A549 (cell line): ENCODE measurements around the gene PCBP3. TPM values are rescaled to one million over a fixed set of nuclear protein-coding genes. Genes with fewer than 3 reads are reported as not detected.

Experiments
- ATAC-seq, 2 experiments: fragments of 200-7000 bp in 1 of 2; fragments of >200 bp in 1 of 2; cut with Nextera tagmentation in 1 of 2; cut with Tn5 transposase in 1 of 2; 3 replicates each; pipeline versions ENCODE4 v1.8.0 to v1.9.1; 2018 to 2020; ENCODE audit warnings: mild to moderate bottlenecking in 1 of 2, moderate library complexity in 1 of 2
- CTCF ChIA-PET: fragments of 300-600 bp; sonication (Branson Sonifier 250); formaldehyde crosslinking; extraction: SDS; loops from one replicate; lab custom pipeline; 2021; ENCODE audit warnings: antibody characterized with exemption, inconsistent platforms; lab: Yijun Ruan, JAX
- POLR2A ChIA-PET: fragments of 350-600 bp; formaldehyde crosslinking; extraction: SDS; loops from one replicate; lab custom pipeline; 2021; ENCODE audit warnings: antibody characterized with exemption, inconsistent platforms; lab: Yijun Ruan, JAX
- DNase-seq, 2 experiments: peaks; one replicate each; pipeline versions ENCODE4 v3.0.0 to v3.0.0-alpha.2; 2011 to 2016; ENCODE audit warnings: low read depth in 1 of 2, low spot score in 1 of 2
- FAIRE-seq: peaks from 2 replicates; lab custom pipeline; 2011; peaks lifted over from hg19 to GRCh38; lab: Jason Lieb, UNC
- H3K27ac ChIP-seq, 2 experiments: fragments of >200 bp; sonication (Bioruptor Twin); formaldehyde crosslinking; 3 replicates each; pipeline ENCODE4 v1.5.1; 2016 to 2017
- H3K4me1 ChIP-seq: fragments of >200 bp; sonication (Bioruptor Twin); formaldehyde crosslinking; 3 replicates; pipeline ENCODE4 v1.6.1; 2016
- H3K4me2 ChIP-seq: fragments of >200 bp; sonication (Bioruptor Twin); formaldehyde crosslinking; 3 replicates; pipeline ENCODE4 v1.6.1; 2016
- H3K4me3 ChIP-seq: fragments of >200 bp; sonication (Bioruptor Twin); formaldehyde crosslinking; 3 replicates; pipeline ENCODE4 v1.5.1; 2016
- H3K9me3 ChIP-seq: fragments of >200 bp; sonication (Bioruptor Twin); formaldehyde crosslinking; 3 replicates; pipeline ENCODE4 v1.6.1; 2016
- BHLHE40 ChIP-seq: IDR thresholded peaks from 2 replicates; pipeline ENCODE4 v1.6.1; 2012; ENCODE audit warnings: low read depth, low read length, inconsistent platforms
- CBX8 ChIP-seq: fragments of 200-600 bp; sonication (generic); IDR thresholded peaks from 2 replicates; pipeline ENCODE4 v1.6.1; 2016
- CHD4 ChIP-seq: fragments of 200-600 bp; sonication (generic); IDR thresholded peaks from 2 replicates; pipeline ENCODE4 v1.6.1; 2016; ENCODE audit warnings: antibody characterized with exemption, mild to moderate bottlenecking, borderline replicate concordance
- CTCF ChIP-seq: fragments of >200 bp; sonication (Bioruptor Twin); formaldehyde crosslinking; IDR thresholded peaks from 3 replicates; pipeline ENCODE4 v1.5.1; 2016
- E2F6 ChIP-seq: IDR thresholded peaks from 2 replicates; pipeline ENCODE4 v1.6.1; 2012; ENCODE audit warnings: low read depth, borderline replicate concordance
- EHF ChIP-seq: fragments of 250-450 bp; sonication (Bioruptor Pico); IDR thresholded peaks from 2 replicates; pipeline ENCODE4 v1.5.0; 2020; ENCODE audit warnings: mild to moderate bottlenecking
- EHMT2 ChIP-seq: fragments of 200-600 bp; sonication (generic); IDR thresholded peaks from 2 replicates; pipeline ENCODE4 v1.6.1; 2016; ENCODE audit warnings: antibody characterized with exemption, low read depth, mild to moderate bottlenecking, moderate library complexity
- FOXS1 ChIP-seq: fragments of 250-450 bp; sonication (Bioruptor Pico); IDR thresholded peaks from 2 replicates; pipeline ENCODE4 v1.5.0; 2020; ENCODE audit warnings: mild to moderate bottlenecking, moderate library complexity
- HDAC2 ChIP-seq: fragments of 200-600 bp; sonication (generic); IDR thresholded peaks from 2 replicates; pipeline ENCODE4 v1.6.1; 2016
- HEYL ChIP-seq: fragments of 250-450 bp; sonication (Bioruptor Pico); IDR thresholded peaks from 2 replicates; pipeline ENCODE4 v1.8.0; 2021; ENCODE audit warnings: mild to moderate bottlenecking, moderate library complexity
- KDM5A ChIP-seq: fragments of 200-600 bp; sonication (generic); IDR thresholded peaks from 2 replicates; pipeline ENCODE4 v1.6.1; 2016; ENCODE audit warnings: antibody characterized with exemption, mild to moderate bottlenecking
- PHF8 ChIP-seq: fragments of 200-600 bp; sonication (generic); IDR thresholded peaks from 2 replicates; pipeline ENCODE4 v1.6.1; 2016; ENCODE audit warnings: low read depth, mild to moderate bottlenecking, antibody characterized with exemption, moderate library complexity, borderline replicate concordance
- RFX5 ChIP-seq: fragments of 450-650 bp; IDR thresholded peaks from 2 replicates; pipeline ENCODE4 v1.7.1; 2014; ENCODE audit warnings: antibody characterized with exemption, mild to moderate bottlenecking, moderate library complexity
- RNF2 ChIP-seq: fragments of 200-600 bp; sonication (generic); IDR thresholded peaks from 2 replicates; pipeline ENCODE4 v1.6.1; 2016; ENCODE audit warnings: low read depth, mild to moderate bottlenecking, antibody characterized with exemption, moderate library complexity, borderline replicate concordance
- ZC3H11A ChIP-seq: fragments of 450-650 bp; IDR thresholded peaks from 2 replicates; pipeline ENCODE4 v1.6.1; 2014; ENCODE audit warnings: antibody characterized with exemption, mild to moderate bottlenecking
- ZNF302 ChIP-seq: fragments of 250-450 bp; sonication (Bioruptor Pico); IDR thresholded peaks from 2 replicates; pipeline ENCODE4 v1.9.0; 2021; ENCODE audit warnings: inconsistent platforms, mild to moderate bottlenecking, moderate library complexity
- WGBS: methylation state at CpG from one replicate; pipeline ENCODE4 v1.1.6; 2017; ENCODE audit errors: missing lambda C conversion rate; 5-methylcytosine and 5-hydroxymethylcytosine counted together
- polyA plus RNA-seq, 4 experiments: library from polyadenylated mRNA; depleted of rRNA in 3 of 4; stranded (reverse); fragments of >200 nt; fragmentation: RNase III in 1 of 4; extraction: RNeasy Plus Mini Kit Qiagen cat#74134 plus additional on column Dnase treatment in 1 of 4; gene quantifications; 2 replicates in 3 of 4; 3 replicates in 1 of 4; pipeline ENCODE4 v1.2.3, GENCODE V29; 2011 to 2017
- TF ChIP-seq, protein P1 (sequence below): fragments of >200 bp; sonication (Bioruptor Twin); formaldehyde crosslinking; IDR thresholded peaks from 2 replicates; pipeline ENCODE4 v1.6.1; 2016
- TF ChIP-seq, protein P2 (sequence below): fragments of >200 bp; sonication (Bioruptor Twin); formaldehyde crosslinking; IDR thresholded peaks from 3 replicates; pipeline ENCODE4 v1.6.1; 2016
- TF ChIP-seq, protein P3 (sequence below): fragments of 250-450 bp; sonication (Bioruptor Pico); IDR thresholded peaks from 2 replicates; pipeline ENCODE4 v1.5.0; 2020; ENCODE audit warnings: low read depth, mild to moderate bottlenecking, moderate library complexity
- TF ChIP-seq, protein P4 (sequence below): fragments of 450-650 bp; IDR thresholded peaks from 2 replicates; pipeline ENCODE4 v1.6.1; 2014; ENCODE audit warnings: antibody characterized with exemption

The PCBP3 gene
- polyA plus RNA-seq, 2 of the 4 experiments (the other 2 are of a cell fraction): 0.30 to 0.34 TPM

DNA sequence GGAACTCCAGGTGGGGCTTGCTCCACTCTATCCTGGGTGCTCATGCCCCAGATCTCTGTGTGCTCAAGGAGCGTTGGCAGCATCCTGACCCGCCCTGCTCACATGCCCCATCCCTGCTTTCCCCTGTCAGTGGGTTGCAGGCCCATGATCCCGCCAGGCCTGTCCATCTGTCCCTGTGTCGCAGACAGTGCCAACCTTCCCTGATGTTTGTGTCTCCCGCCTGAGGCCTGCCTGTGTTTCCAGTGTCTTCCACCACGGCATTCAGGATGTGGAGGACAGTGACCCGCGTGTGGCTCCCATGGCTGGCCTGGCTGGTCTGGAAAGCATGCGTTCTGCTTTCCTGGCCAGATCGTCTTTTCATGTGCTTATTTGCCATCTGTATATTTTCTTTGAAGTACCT is 82.9 kb downstream of the PCBP3 start (continued):
- TF ChIP-seq EHMT2 (no peak), FOXS1 (no peak), EHF (CRISPR knock-in tag) (no peak)
- TF ChIP-seq, protein P1, sequence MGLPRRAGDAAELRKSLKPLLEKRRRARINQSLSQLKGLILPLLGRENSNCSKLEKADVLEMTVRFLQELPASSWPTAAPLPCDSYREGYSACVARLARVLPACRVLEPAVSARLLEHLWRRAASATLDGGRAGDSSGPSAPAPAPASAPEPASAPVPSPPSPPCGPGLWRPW: no peak
- TF ChIP-seq, protein P2, sequence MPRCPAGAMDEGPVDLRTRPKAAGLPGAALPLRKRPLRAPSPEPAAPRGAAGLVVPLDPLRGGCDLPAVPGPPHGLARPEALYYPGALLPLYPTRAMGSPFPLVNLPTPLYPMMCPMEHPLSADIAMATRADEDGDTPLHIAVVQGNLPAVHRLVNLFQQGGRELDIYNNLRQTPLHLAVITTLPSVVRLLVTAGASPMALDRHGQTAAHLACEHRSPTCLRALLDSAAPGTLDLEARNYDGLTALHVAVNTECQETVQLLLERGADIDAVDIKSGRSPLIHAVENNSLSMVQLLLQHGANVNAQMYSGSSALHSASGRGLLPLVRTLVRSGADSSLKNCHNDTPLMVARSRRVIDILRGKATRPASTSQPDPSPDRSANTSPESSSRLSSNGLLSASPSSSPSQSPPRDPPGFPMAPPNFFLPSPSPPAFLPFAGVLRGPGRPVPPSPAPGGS: no peak

DNA sequence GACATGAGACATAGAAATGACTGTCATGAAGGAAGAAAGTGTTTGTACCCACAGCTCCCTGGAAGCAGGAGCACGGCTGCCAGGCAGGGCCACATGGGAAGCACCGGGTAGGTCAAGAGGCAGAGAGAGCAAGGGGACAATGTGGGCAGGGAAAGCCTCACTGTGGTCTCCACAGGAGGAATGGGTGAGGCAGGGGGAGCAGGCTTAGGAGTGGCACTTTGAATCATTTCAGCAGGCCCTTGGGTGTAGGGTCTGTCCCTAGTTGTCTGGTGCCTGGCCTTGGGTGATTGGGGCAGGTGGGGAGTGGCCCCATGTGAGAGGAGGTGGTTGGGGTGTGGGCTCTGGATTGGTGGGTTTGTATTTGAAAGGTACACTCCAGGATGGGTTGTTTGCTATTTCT is 83.9 kb downstream of the PCBP3 start:
- CTCF ChIA-PET: no interaction called here

More for the DNA sequence above, 83.9 kb downstream of the PCBP3 start:
- 74% methylated on average over 2 of the region's 2 CpGs for WGBS
- H3K4me3 ChIP-seq: no peak overlapping the region
- ATAC-seq: no peak
- no peak for DNase-seq
- no peaks in the 10 kb centered on the region for H3K4me1 ChIP-seq
- H3K27ac ChIP-seq: no peak overlapping the region
- no peak for FAIRE-seq
- H3K9me3 ChIP-seq: no peaks in the 10 kb centered on the region
- POLR2A ChIA-PET: no interaction called here
- no peak for TF ChIP-seq CTCF
- TF ChIP-seq BHLHE40: no peak
- TF ChIP-seq ZC3H11A: no peak
- no peak for TF ChIP-seq E2F6
- no peak for TF ChIP-seq FOXS1
- no peak for TF ChIP-seq RNF2
- TF ChIP-seq CHD4: no peak
- no peak for TF ChIP-seq HDAC2
- TF ChIP-seq RFX5: no peak
- TF ChIP-seq HEYL (CRISPR knock-in tag): no peak
- TF ChIP-seq KDM5A: no peak
- TF ChIP-seq, protein P3, sequence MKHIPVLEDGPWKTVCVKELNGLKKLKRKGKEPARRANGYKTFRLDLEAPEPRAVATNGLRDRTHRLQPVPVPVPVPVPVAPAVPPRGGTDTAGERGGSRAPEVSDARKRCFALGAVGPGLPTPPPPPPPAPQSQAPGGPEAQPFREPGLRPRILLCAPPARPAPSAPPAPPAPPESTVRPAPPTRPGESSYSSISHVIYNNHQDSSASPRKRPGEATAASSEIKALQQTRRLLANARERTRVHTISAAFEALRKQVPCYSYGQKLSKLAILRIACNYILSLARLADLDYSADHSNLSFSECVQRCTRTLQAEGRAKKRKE (CRISPR knock-in tag): no peak
- TF ChIP-seq, protein P4, sequence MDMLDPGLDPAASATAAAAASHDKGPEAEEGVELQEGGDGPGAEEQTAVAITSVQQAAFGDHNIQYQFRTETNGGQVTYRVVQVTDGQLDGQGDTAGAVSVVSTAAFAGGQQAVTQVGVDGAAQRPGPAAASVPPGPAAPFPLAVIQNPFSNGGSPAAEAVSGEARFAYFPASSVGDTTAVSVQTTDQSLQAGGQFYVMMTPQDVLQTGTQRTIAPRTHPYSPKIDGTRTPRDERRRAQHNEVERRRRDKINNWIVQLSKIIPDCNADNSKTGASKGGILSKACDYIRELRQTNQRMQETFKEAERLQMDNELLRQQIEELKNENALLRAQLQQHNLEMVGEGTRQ: no peak
- TF ChIP-seq EHMT2: no peak
- no peak for TF ChIP-seq PHF8
- TF ChIP-seq CBX8: no peak
- TF ChIP-seq ZNF302 (CRISPR knock-in tag): no peak
- TF ChIP-seq, all 56 proteins: peak for 0
- H3K4me2 ChIP-seq: no peak overlapping the region
